Spleen (tissue), 11 donors: ENCODE measurements around the gene CYP19A1. TPM values are rescaled to one million over a fixed set of nuclear protein-coding genes. Genes with fewer than 3 reads are reported as not detected.

ENCODE experiments used
- DNase-seq: peaks from one replicate; pipeline ENCODE4 v3.0.0-alpha.2; 2020
- H3K27ac ChIP-seq, 8 donors: fragments of 200-600 bp; sonication (generic) in 7 of 8; 1 replicate in 4 of 8; 2 replicates in 4 of 8; pipeline versions ENCODE4 v1.5.0 to v1.8.0; 2016 to 2021; ENCODE audit warnings: inconsistent platforms in 4 of 8, mild to moderate bottlenecking in 4 of 8, moderate library complexity in 1 of 8
- H3K27me3 ChIP-seq, 7 donors: fragments of 200-600 bp; sonication (generic) in 6 of 7; replicated peaks in 1 of 7; 1 replicate in 4 of 7; 2 replicates in 3 of 7; pipeline versions ENCODE4 v1.5.0 to v1.8.0; 2016 to 2021; ENCODE audit warnings: inconsistent platforms in 3 of 7, mild to moderate bottlenecking in 1 of 7
- H3K36me3 ChIP-seq, 6 donors: fragments of 200-600 bp; sonication (generic) in 5 of 6; 1 replicate in 4 of 6; 2 replicates in 2 of 6; pipeline versions ENCODE4 v1.5.0 to v1.8.0; 2016 to 2021; ENCODE audit warnings: inconsistent platforms in 2 of 6
- H3K4me1 ChIP-seq, 6 donors: fragments of 200-600 bp; sonication (generic) in 5 of 6; 1 replicate in 3 of 6; 2 replicates in 3 of 6; pipeline versions ENCODE4 v1.5.0 to v1.8.0; 2016 to 2021; ENCODE audit warnings: inconsistent platforms in 3 of 6
- H3K4me3 ChIP-seq, 8 donors: fragments of 200-600 bp; sonication (generic) in 7 of 8; 1 replicate in 4 of 8; 2 replicates in 4 of 8; pipeline versions ENCODE4 v1.5.0 to v1.8.0; 2016 to 2021; ENCODE audit warnings: inconsistent platforms in 4 of 8, mild to moderate bottlenecking in 4 of 8, moderate library complexity in 2 of 8
- H3K9me3 ChIP-seq, 8 donors: fragments of 200-600 bp; sonication (generic) in 7 of 8; 1 replicate in 4 of 8; 2 replicates in 4 of 8; pipeline versions ENCODE4 v1.5.0 to v1.8.0; 2016 to 2021; ENCODE audit warnings: inconsistent platforms in 4 of 8
- CTCF ChIP-seq, 11 experiments: fragments of 200-600 bp in 7 of 11; fragments of 450-650 bp in 4 of 11; sonication (generic) in 4 of 11; IDR thresholded peaks in 8 of 11; conservative IDR thresholded peaks in 3 of 11; 1 replicate in 7 of 11; 2 replicates in 4 of 11; pipeline versions ENCODE4 v1.4.0 to v1.8.0; 2016 to 2021; ENCODE audit warnings: antibody characterized with exemption in 11 of 11, inconsistent platforms in 4 of 11, mild to moderate bottlenecking in 1 of 11
- POLR2A ChIP-seq, 3 donors: fragments of 450-650 bp; IDR thresholded peaks; one replicate each; pipeline ENCODE4 v1.5.1; 2017; ENCODE audit warnings: antibody characterized with exemption in 3 of 3, mild to moderate bottlenecking in 1 of 3
- POLR2AphosphoS5 ChIP-seq, 3 donors: sonication (generic); formaldehyde crosslinking; IDR thresholded peaks; one replicate each; pipeline ENCODE4 v1.5.1; 2017; ENCODE audit warnings: antibody characterized with exemption in 3 of 3
- WGBS, 5 donors: extraction: QIAGEN DNeasy Blood & Tissue Kit in 3 of 5; methylation state at CpG; one replicate each; pipeline versions ENCODE4 v1.1.5 to v1.1.7; 2013 to 2018; 5-methylcytosine and 5-hydroxymethylcytosine counted together
- intact Hi-C: fragments of 100-400 bp; cut with DNase I; formaldehyde crosslinking; loops from one replicate; pipeline ENCODE4 v1.15.0; 2023; ENCODE audit warnings: low total_unique reads
- polyA plus RNA-seq, 3 donors: library from polyadenylated mRNA; stranded (reverse); fragments of 200-250 nt; gene quantifications; one replicate each; pipeline ENCODE4 v1.2.1, GENCODE V29; 2013
- total RNA-seq, 7 donors: library from RNA; depleted of rRNA in 3 of 7; stranded (reverse); fragments of >200 nt in 3 of 7; fragmentation: NEBNext Ultra II Directional in 4 of 7; extraction: Animal tissue kit (Norgen Biotek cat#: 25700) in 4 of 7; gene quantifications; one replicate each; pipeline versions ENCODE4 v1.1.0 to v1.2.1, GENCODE V29; 2016 to 2021
- donor health status: healthy with polysubstance abuse.
- donor health status: DM: no; HTN: no; CAD: no; lungs with moderate emphysema.
- donor health status: DM: no; HTN: no; CAD: no.
- donor health status: Bipolar disorder and iron deficiency.
- donor health status: healthy.
- donor health status: DM: no; HTN: no; CAD: no.
- donor health status: DM: yes; HTN: yes; CAD: no.

Gene CYP19A1
- total and polyA plus RNA-seq, 10 donors, result 0.13 to 5.6 (median 0.96) TPM; not detected in 1

GRCh38 chr15:51203797-51204196 lies 134.6 kb downstream of the CYP19A1 start:
- no peaks in the 10 kb centered on the region for H3K9me3 ChIP-seq
- no peak for DNase-seq
- 73 to 85% (median 80%) methylated on average over 2 of the region's 2 CpGs for WGBS, 5 donors
- intact Hi-C loops, result no loop called here
- TF ChIP-seq POLR2AphosphoS5 (IDR thresholded peaks at IDR 0.05), result no peak
- TF ChIP-seq CTCF (IDR thresholded peaks at IDR 0.05 in 8 of 11, conservative IDR thresholded peaks at IDR 0.05 in 3 of 11), result no peak
- TF ChIP-seq POLR2A (IDR thresholded peaks at IDR 0.05), result no peak
- peaks cover 0 to 8% (median 0%) of the 10 kb centered on the region in 6 donors for H3K4me1 ChIP-seq
- H3K4me3 ChIP-seq, result no peak overlapping the region
- H3K36me3 ChIP-seq, result no peaks in the 10 kb centered on the region
- no peak overlapping the region for H3K27ac ChIP-seq
- peaks cover 0 to 26% (median 0%) of the 10 kb centered on the region in 7 donors for H3K27me3 ChIP-seq

GRCh38 chr15:51202783-51203182 lies 135.6 kb downstream of the CYP19A1 start:
- peaks cover 0 to 8% (median 0%) of the 10 kb centered on the region in 6 donors for H3K4me1 ChIP-seq
- DNase-seq, result no peak
- H3K9me3 ChIP-seq, result no peaks in the 10 kb centered on the region
- H3K4me3 ChIP-seq, result no peak overlapping the region
- H3K36me3 ChIP-seq, result no peaks in the 10 kb centered on the region
- H3K27me3 ChIP-seq, result peaks cover 0 to 30% (median 0%) of the 10 kb centered on the region in 7 donors
- no peak overlapping the region for H3K27ac ChIP-seq
- WGBS, 5 donors, result 31 to 49% (median 47%) methylated on average over 3 of the region's 3 CpGs
- intact Hi-C loops, result no loop called here
- TF ChIP-seq POLR2A (IDR thresholded peaks at IDR 0.05) (no peak), POLR2AphosphoS5 (IDR thresholded peaks at IDR 0.05) (no peak), CTCF (IDR thresholded peaks at IDR 0.05 in 8 of 11, conservative IDR thresholded peaks at IDR 0.05 in 3 of 11) (no peak)

GRCh38 chr15:51201581-51201980 lies 136.8 kb downstream of the CYP19A1 start:
- intact Hi-C loops, result no loop called here
- TF ChIP-seq CTCF (IDR thresholded peaks at IDR 0.05 in 8 of 11, conservative IDR thresholded peaks at IDR 0.05 in 3 of 11) (no peak), POLR2A (IDR thresholded peaks at IDR 0.05) (no peak), POLR2AphosphoS5 (IDR thresholded peaks at IDR 0.05) (no peak)
- peaks cover 0 to 8% (median 0%) of the 10 kb centered on the region in 6 donors for H3K4me1 ChIP-seq
- WGBS, 5 donors, result 84 to 93% (median 89%) methylated on average over 5 of the region's 5 CpGs
- H3K9me3 ChIP-seq, result no peaks in the 10 kb centered on the region
- peaks cover 0 to 34% (median 0%) of the 10 kb centered on the region in 7 donors for H3K27me3 ChIP-seq
- H3K36me3 ChIP-seq, result no peaks in the 10 kb centered on the region
- DNase-seq, result no peak
- H3K4me3 ChIP-seq, result no peak overlapping the region
- no peak overlapping the region for H3K27ac ChIP-seq

GRCh38 chr15:51200792-51201191 lies 137.6 kb downstream of the CYP19A1 start:
- H3K36me3 ChIP-seq, result no peaks in the 10 kb centered on the region
- peaks cover 0 to 8% (median 0%) of the 10 kb centered on the region in 6 donors for H3K4me1 ChIP-seq
- no peaks in the 10 kb centered on the region for H3K9me3 ChIP-seq
- peaks cover 0 to 37% (median 0%) of the 10 kb centered on the region in 7 donors for H3K27me3 ChIP-seq
- TF ChIP-seq POLR2AphosphoS5 (IDR thresholded peaks at IDR 0.05), result no peak
- no peak for TF ChIP-seq POLR2A (IDR thresholded peaks at IDR 0.05)
- no peak for TF ChIP-seq CTCF (IDR thresholded peaks at IDR 0.05 in 8 of 11, conservative IDR thresholded peaks at IDR 0.05 in 3 of 11)
- 47 to 91% (median 67%) methylated on average over 3 of the region's 3 CpGs for WGBS, 5 donors
- intact Hi-C loops, result no loop called here
- H3K27ac ChIP-seq, result no peak overlapping the region
- no peak for DNase-seq
- H3K4me3 ChIP-seq, result no peak overlapping the region
